Thyroid gland (tissue), 4 donors: Measurements from ENCODE around the gene IRX6. TPM values are rescaled to one million over a fixed set of nuclear protein-coding genes. Genes with fewer than 3 reads are reported as not detected.

Experiments used
- DNase-seq, 2 donors: peaks; one replicate each; pipeline ENCODE4 v3.0.0-alpha.2; 2019
- H3K27ac ChIP-seq, 3 donors: fragments of 200-600 bp; sonication (generic); 1 replicate in 2 of 3; 2 replicates in 1 of 3; pipeline ENCODE4 v1.5.1; 2016 to 2019; ENCODE audit warnings: mild to moderate bottlenecking in 1 of 3, moderate library complexity in 1 of 3
- H3K27me3 ChIP-seq: fragments of 200-600 bp; sonication (generic); one replicate; pipeline ENCODE4 v1.5.1; 2019
- H3K36me3 ChIP-seq, 2 donors: fragments of 200-600 bp; sonication (generic); one replicate each; pipeline ENCODE4 v1.5.1; 2016 to 2019
- H3K4me1 ChIP-seq, 2 donors: fragments of 200-600 bp; sonication (generic); one replicate each; pipeline ENCODE4 v1.5.1; 2017 to 2019
- H3K4me3 ChIP-seq, 3 donors: fragments of 200-600 bp; sonication (generic); replicated peaks in 1 of 3; 1 replicate in 2 of 3; 2 replicates in 1 of 3; pipeline ENCODE4 v1.5.1; 2016; ENCODE audit warnings: mild to moderate bottlenecking in 1 of 3
- H3K9me3 ChIP-seq: fragments of 200-600 bp; sonication (generic); one replicate; pipeline ENCODE4 v1.5.1; 2017
- POLR2A ChIP-seq, 2 donors: fragments of 450-650 bp; IDR thresholded peaks; one replicate each; pipeline ENCODE4 v1.6.1; 2017; ENCODE audit warnings: antibody characterized with exemption in 2 of 2, mild to moderate bottlenecking in 2 of 2, moderate library complexity in 1 of 2
- WGBS, 2 donors: methylation state at CpG; one replicate each; pipeline ENCODE4 v1.1.5; 2017; 5-methylcytosine and 5-hydroxymethylcytosine counted together
- intact Hi-C: fragments of 100-400 bp; cut with DNase I; formaldehyde crosslinking; loops from one replicate; pipeline ENCODE4 v1.15.1; 2023
- small RNA-seq: library from RNA; depleted of rRNA; stranded (forward); fragments of <200 nt; gene quantifications from one replicate; pipeline ENCODE3, GENCODE V24; 2016
- total RNA-seq, 4 donors: library from RNA; depleted of rRNA; stranded (reverse); fragments of >200 nt; gene quantifications; one replicate each; pipeline ENCODE4 v1.2.3, GENCODE V29; 2016
- TF ChIP-seq, protein P1 (sequence below), 6 experiments: fragments of 200-600 bp in 3 of 6; fragments of 450-650 bp in 3 of 6; sonication (generic) in 3 of 6; IDR thresholded peaks; one replicate each; pipeline ENCODE4 v1.5.1; 2016 to 2019; ENCODE audit warnings: antibody characterized with exemption in 6 of 6, mild to moderate bottlenecking in 2 of 6, inconsistent platforms in 1 of 6, moderate library complexity in 1 of 6

IRX6 gene
- total RNA-seq, 4 donors from 2014 or later: 0.13 to 0.93 (median 0.39) TPM

DNA sequence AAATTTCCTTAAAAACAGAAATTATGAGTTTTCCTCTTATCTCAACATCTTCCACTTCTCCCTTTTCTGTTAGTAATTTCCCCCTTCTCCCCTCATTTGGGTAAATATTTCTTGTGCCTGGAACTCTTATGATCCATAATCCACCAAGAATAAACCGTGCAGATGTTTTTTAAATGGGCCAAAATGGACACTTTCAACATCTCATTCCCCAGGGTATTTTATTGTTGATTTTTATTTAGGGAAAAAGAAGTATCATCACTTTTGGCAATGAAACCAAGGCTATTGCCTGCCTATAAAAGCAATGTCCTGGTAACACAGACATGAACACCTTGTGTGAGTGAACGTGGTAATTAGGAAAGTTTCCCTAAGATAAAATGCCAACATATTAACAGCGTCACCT is 54.6 kb downstream of the IRX6 start:
- Histone ChIP-seq H3K4me1 (peaks cover 0 to 5% of the 10 kb centered on the region in 2 donors), H3K27me3 (no peaks in the 10 kb centered on the region), H3K9me3 (no peaks in the 10 kb centered on the region), H3K27ac (no peak overlapping the region), H3K36me3 (no peaks in the 10 kb centered on the region), H3K4me3 (no peak overlapping the region)
- 84 to 86% methylated on average over 3 of the region's 3 CpGs for WGBS, 2 donors
- DNase-seq: no peak
- intact Hi-C loops: no loop called here
- TF ChIP-seq, protein P1, sequence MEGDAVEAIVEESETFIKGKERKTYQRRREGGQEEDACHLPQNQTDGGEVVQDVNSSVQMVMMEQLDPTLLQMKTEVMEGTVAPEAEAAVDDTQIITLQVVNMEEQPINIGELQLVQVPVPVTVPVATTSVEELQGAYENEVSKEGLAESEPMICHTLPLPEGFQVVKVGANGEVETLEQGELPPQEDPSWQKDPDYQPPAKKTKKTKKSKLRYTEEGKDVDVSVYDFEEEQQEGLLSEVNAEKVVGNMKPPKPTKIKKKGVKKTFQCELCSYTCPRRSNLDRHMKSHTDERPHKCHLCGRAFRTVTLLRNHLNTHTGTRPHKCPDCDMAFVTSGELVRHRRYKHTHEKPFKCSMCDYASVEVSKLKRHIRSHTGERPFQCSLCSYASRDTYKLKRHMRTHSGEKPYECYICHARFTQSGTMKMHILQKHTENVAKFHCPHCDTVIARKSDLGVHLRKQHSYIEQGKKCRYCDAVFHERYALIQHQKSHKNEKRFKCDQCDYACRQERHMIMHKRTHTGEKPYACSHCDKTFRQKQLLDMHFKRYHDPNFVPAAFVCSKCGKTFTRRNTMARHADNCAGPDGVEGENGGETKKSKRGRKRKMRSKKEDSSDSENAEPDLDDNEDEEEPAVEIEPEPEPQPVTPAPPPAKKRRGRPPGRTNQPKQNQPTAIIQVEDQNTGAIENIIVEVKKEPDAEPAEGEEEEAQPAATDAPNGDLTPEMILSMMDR (IDR thresholded peaks at IDR 0.05): no peak

DNA sequence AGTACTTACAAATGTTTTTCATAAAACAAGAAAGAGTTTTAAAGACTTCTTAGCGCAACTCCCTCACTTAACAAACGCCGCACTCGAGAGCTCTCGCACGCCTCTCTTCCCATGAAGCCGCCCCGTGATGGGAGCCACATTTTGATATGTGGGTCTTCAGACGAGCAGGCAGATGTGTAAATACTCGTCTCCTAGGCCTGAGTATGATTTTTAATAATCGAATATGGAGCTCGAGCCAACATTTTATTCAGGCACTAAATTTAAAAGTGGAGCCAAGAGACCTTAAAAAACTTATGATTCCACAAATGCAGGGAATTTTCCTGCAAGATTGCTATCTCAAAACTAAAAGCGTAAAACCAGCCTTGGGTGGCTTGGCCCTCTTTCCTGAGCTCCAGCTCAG is 55.4 kb downstream of the IRX6 start:
- intact Hi-C loops: no loop called here
- no peak for DNase-seq
- Histone ChIP-seq H3K36me3 (no peaks in the 10 kb centered on the region), H3K4me1 (peaks cover 0 to 5% of the 10 kb centered on the region in 2 donors), H3K4me3 (no peak overlapping the region), H3K9me3 (no peaks in the 10 kb centered on the region), H3K27ac (no peak overlapping the region), H3K27me3 (no peaks in the 10 kb centered on the region)
- 96 to 97% methylated on average over 13 of the region's 13 CpGs for WGBS, 2 donors
- TF ChIP-seq POLR2A (IDR thresholded peaks at IDR 0.05): no peak
- TF ChIP-seq, protein P1 (IDR thresholded peaks at IDR 0.05): no peak

DNA sequence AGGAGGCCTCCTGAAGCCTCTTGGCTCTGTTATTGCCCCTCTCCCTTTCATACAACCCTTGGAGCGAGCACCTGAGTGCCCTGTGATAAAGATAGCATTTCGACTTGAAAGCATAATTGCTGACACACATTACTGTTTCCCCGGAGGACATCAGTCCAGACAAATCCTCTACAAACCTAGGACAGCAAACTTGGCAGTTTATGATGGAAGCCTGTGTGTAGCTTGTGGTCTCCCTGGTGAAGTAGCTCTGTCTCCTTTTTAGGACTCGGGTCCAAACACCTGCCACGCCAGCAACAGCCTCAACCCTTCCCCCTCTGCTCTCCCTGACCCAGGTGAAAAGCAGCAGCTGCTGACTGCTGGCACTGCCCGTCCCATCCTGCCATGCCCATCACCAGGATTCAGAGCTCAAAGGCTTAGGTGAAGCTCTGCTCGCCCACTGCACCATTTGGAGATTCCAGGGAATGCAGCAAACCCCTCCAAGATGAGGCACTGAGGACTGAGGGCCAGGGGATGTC is 55.9 kb downstream of the IRX6 start:
- Histone ChIP-seq H3K27ac (no peak overlapping the region), H3K27me3 (no peaks in the 10 kb centered on the region), H3K36me3 (no peaks in the 10 kb centered on the region), H3K4me1 (peaks cover 0 to 5% of the 10 kb centered on the region in 2 donors), H3K4me3 (no peak overlapping the region), H3K9me3 (no peaks in the 10 kb centered on the region)
- intact Hi-C loops: no loop called here
- no peak for DNase-seq
- no peak for TF ChIP-seq POLR2A (IDR thresholded peaks at IDR 0.05)
- TF ChIP-seq, protein P1 (IDR thresholded peaks at IDR 0.05): no peak
- 80 to 84% methylated on average over 7 of the region's 7 CpGs for WGBS, 2 donors

Small RNA genes lying within 50 kb of the gene (small RNA-seq; reads per million reads assigned to genes)
- gene RN7SL841P: not detected

Other genes starting within 250 kb of the IRX6 start
- gene MMP2, start 155.0 kb downstream of the IRX6 start, total RNA-seq: 100 to 1,000 TPM in 3 of 4 donors, 10 to 100 TPM in 1; 94.9 to 286 (median 216) TPM
- 100 to 1,000 TPM; 115 to 274 (median 214) TPM for gene LPCAT2, start 184.9 kb downstream of the IRX6 start, total RNA-seq
- gene CAPNS2, start 242.5 kb downstream of the IRX6 start, total RNA-seq: 10 to 100 TPM in 1 of 4 donors, 1 to 10 TPM in 3; 6.9 to 10.6 (median 8.3) TPM